ENCODE data around the gene ZNF235.
"Not testable (repeated sequence)": the region's sequence is repeated elsewhere in the genome, so short reads cannot be mapped to it uniquely, and the experiment has no call there.

The ZNF235 gene

DNA sequence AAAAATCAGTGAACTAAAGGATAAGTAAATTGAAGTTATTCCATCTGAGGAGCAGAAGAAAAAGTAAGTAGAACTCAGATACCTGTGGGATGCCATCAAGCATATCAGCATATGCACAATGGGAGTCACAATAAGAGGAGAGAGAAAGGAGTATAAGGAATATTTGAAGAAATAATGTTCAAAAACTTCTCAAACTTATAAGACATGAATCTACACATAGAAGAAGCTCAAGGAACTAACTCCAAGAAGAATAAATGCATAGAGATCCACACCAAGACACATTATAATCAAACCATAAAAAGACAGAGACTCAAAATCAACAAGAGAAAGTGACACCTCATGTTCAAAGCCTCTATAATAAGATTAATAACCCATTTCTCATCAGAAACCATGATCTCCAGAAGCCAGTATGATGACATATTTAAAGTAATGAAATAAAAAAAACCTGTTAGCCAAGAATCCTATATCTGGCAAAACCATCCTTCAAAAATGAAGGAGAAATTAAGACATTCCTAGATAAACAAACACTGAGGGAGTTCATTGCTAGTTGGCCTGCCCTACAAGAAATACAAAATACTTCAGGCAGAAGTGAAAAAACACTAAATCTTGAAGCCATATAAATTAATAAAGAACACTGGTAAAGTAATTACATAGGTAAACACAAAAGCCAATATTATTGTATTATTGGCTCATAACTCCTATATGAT, 49.0 kb downstream of the ZNF235 start:
- DNase-seq (ENCODE audit: low read depth): no peak

DNA sequence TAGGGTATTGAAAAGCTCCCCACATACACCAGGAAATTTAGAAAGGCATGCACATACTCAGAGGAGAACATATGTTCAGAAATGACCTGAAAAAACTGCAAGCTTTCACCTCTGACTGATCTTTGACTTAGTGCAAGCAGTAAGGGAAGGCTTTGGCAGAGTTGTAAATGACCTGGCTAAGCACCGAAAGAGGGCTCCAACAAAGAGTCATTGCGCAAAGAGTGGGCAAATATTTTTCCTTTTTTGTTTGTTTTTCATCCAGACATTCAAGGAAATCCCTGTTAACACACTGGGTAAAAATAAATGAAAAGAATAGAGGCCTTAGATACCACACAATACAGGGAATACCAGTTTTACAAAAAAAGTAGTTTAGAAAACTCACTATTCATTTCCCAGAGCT, 50.3 kb downstream of the ZNF235 start:
- DNase-seq (ENCODE audit: low read depth): no peak

DNA sequence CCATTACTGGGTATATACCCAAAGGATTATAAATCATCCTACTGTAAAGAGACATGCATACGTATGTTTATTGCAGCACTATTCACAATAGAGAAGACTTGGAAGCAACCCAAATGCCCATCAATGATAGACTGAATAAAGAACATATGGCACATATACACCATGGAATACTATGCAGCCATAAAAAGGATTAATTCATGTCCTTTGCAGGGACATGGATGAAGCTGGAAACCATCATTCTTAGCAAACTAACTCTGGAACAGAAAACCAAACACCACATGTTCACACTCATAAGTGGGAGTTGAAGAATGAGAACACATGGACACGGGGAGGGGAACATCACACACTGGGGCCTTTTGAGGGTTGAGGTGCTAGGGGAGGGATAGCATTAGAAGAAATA, 51.4 kb downstream of the ZNF235 start:
- DNase-seq (ENCODE audit: low read depth): not testable (repeated sequence)

DNA sequence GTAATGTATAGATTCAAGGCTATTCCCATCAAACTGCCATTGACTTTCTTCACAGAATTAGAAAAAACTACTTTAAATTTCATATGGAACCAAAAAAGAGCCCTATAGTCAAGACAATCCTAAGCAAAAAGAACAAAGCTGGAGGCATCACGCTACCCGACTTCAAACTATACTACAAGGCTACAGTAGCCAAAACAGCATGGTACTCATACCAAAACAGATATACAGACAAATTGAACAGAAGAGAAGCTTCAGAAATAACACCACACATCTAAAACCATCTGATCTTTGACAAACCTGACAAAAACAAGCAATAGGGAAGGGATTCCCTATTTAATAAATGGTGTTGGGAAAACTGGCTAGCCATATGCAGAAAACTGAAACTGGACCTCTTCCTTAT, 52.5 kb downstream of the ZNF235 start:
- DNase-seq (ENCODE audit: low read depth): not testable (repeated sequence)

DNA sequence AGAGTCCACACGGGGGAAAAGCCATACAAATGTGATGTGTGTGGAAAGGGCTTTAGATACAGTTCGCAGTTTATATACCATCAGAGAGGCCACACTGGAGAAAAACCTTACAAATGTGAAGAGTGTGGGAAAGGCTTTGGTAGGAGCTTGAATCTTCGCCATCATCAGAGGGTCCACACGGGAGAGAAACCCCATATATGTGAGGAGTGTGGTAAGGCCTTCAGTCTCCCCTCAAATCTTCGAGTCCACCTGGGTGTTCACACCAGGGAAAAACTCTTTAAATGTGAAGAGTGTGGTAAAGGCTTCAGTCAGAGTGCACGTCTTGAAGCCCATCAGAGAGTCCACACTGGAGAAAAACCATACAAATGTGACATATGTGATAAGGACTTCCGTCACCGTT, 68.4 kb downstream of the ZNF235 start:
- DNase-seq (ENCODE audit: low read depth): no peak

Data from stimulated activated CD8-positive, alpha-beta memory T cell treated with anti-CD3 and anti-CD28 coated beads, Interleukin-15, amount 100 ng/mL, for 24 hours (primary cell).